H1 (cell line): ENCODE measurements around the gene VSIG10L2. TPM values are rescaled to one million over a fixed set of nuclear protein-coding genes. Genes with fewer than 3 reads are reported as not detected.

Experiments used
- CTCF ChIA-PET: fragments of 300-600 bp; sonication (Branson Sonifier 250); formaldehyde crosslinking; loops from one replicate; lab custom pipeline; 2021; ENCODE audit not compliant: partially characterized antibody; lab: Charles Lee
- POLR2A ChIA-PET: fragments of 300-600 bp; sonication (Branson Sonifier 250); formaldehyde crosslinking; loops from one replicate; lab custom pipeline; 2021; ENCODE audit warnings: inconsistent platforms; ENCODE audit not compliant: partially characterized antibody; lab: Charles Lee
- DNase-seq, 2 experiments: peaks; one replicate each; pipeline versions ENCODE4 v3.0.0 to v3.0.0-alpha.2; 2010 to 2022; ENCODE audit warnings: low spot score in 2 of 2, low read depth in 1 of 2, mixed read lengths in 1 of 2
- FAIRE-seq: peaks from 2 replicates; lab custom pipeline; 2011; peaks lifted over from hg19 to GRCh38; lab: Jason Lieb, UNC
- H2AFZ ChIP-seq: 2 replicates; pipeline ENCODE4 v1.8.1; 2012; ENCODE audit warnings: low read length, inconsistent platforms
- H2AK5ac ChIP-seq: 2 replicates; pipeline ENCODE4 v1.6.1; 2013; ENCODE audit warnings: low read depth, low read length
- H2BK120ac ChIP-seq: replicated peaks from 2 replicates; pipeline ENCODE3; 2013; ENCODE audit warnings: low read depth, low read length, inconsistent platforms
- H2BK12ac ChIP-seq: 2 replicates; pipeline ENCODE4 v1.6.1; 2013; ENCODE audit warnings: low read depth, low read length
- H2BK15ac ChIP-seq: 2 replicates; pipeline ENCODE4 v1.6.1; 2013; ENCODE audit warnings: low read length
- H2BK20ac ChIP-seq: 2 replicates; pipeline ENCODE4 v1.6.1; 2013; ENCODE audit warnings: low read length
- H2BK5ac ChIP-seq: 2 replicates; pipeline ENCODE4 v1.6.1; 2013; ENCODE audit warnings: low read depth, low read length
- H3K14ac ChIP-seq: 2 replicates; pipeline ENCODE4 v1.6.1; 2013; ENCODE audit warnings: inconsistent platforms; ENCODE audit not compliant: insufficient read length
- H3K18ac ChIP-seq: 2 replicates; pipeline ENCODE4 v1.6.1; 2013; ENCODE audit warnings: low read length; ENCODE audit errors: extremely low read depth
- H3K23ac ChIP-seq: 2 replicates; pipeline ENCODE4 v1.6.1; 2013; ENCODE audit warnings: inconsistent platforms; ENCODE audit not compliant: insufficient read length
- H3K23me2 ChIP-seq: 2 replicates; pipeline ENCODE4 v1.6.1; 2013; ENCODE audit warnings: low read depth, low read length
- H3K27ac ChIP-seq: 2 replicates; pipeline ENCODE4 v1.6.1; 2011; ENCODE audit warnings: low read depth, low read length, inconsistent platforms
- H3K27me3 ChIP-seq, 4 experiments: replicated peaks in 1 of 4; 1 replicate in 1 of 4; 2 replicates in 3 of 4; pipeline versions ENCODE4 v1.6.1 to v1.8.1; 2011 to 2013; ENCODE audit warnings: low read length in 3 of 4, mild to moderate bottlenecking in 3 of 4, inconsistent platforms in 2 of 4, mixed read lengths in 2 of 4, moderate library complexity in 1 of 4; ENCODE audit not compliant: control insufficient read depth in 3 of 4, insufficient read depth in 3 of 4; ENCODE audit errors: extremely low read depth in 1 of 4
- H3K36me3 ChIP-seq, 4 experiments: 2 replicates each; pipeline versions ENCODE4 v1.6.1 to v1.8.1; 2011 to 2013; ENCODE audit warnings: mild to moderate bottlenecking in 4 of 4, low read length in 3 of 4, moderate library complexity in 2 of 4, control low read depth in 1 of 4, inconsistent platforms in 1 of 4; ENCODE audit not compliant: insufficient read depth in 4 of 4, control insufficient read depth in 2 of 4
- H3K4ac ChIP-seq: replicated peaks from 2 replicates; pipeline ENCODE3; 2013; ENCODE audit warnings: low read length, low read depth, mixed read lengths, inconsistent platforms; ENCODE audit not compliant: insufficient read length
- H3K4me1 ChIP-seq, 4 experiments: replicated peaks in 1 of 4; 1 replicate in 1 of 4; 2 replicates in 3 of 4; pipeline versions ENCODE4 v1.6.1 to v1.8.1; 2011 to 2013; ENCODE audit warnings: low read length in 3 of 4, inconsistent platforms in 2 of 4, mixed read lengths in 1 of 4; ENCODE audit not compliant: insufficient read depth in 4 of 4, control insufficient read depth in 3 of 4
- H3K4me2 ChIP-seq, 2 experiments: 2 replicates each; pipeline versions ENCODE4 v1.6.1 to v1.8.1; 2011 to 2013; ENCODE audit warnings: low read depth in 2 of 2, low read length in 2 of 2, control low read depth in 1 of 2, inconsistent platforms in 1 of 2, mild to moderate bottlenecking in 1 of 2; ENCODE audit not compliant: insufficient read depth in 1 of 2
- H3K4me3 ChIP-seq, 4 experiments: fragments of 200-600, 300-600 bp in 1 of 4; sonication (generic), shearing (Covaris generic), sonication (Bioruptor Twin) in 1 of 4; 2 replicates each; pipeline versions ENCODE4 v1.5.1 to v1.8.1; 2011 to 2016; ENCODE audit warnings: low read length in 4 of 4, low read depth in 3 of 4, control low read depth in 2 of 4, inconsistent platforms in 2 of 4, mild to moderate bottlenecking in 2 of 4, mixed read lengths in 1 of 4, moderate library complexity in 1 of 4; ENCODE audit not compliant: insufficient read depth in 2 of 4; ENCODE audit errors: extremely low read depth in 1 of 4
- H3K56ac ChIP-seq: replicated peaks from 2 replicates; pipeline ENCODE3; 2013; ENCODE audit warnings: low read depth, mild to moderate bottlenecking, mixed read lengths, low read length, inconsistent platforms; ENCODE audit not compliant: insufficient read length
- H3K79me1 ChIP-seq: 2 replicates; pipeline ENCODE4 v1.6.1; 2013; ENCODE audit warnings: low read depth, low read length, control low read depth
- H3K79me2 ChIP-seq, 2 experiments: 2 replicates each; pipeline versions ENCODE4 v1.6.1 to v1.8.1; 2012 to 2013; ENCODE audit warnings: low read length in 2 of 2, mild to moderate bottlenecking in 2 of 2, inconsistent platforms in 1 of 2; ENCODE audit not compliant: insufficient read depth in 2 of 2, control insufficient read depth in 1 of 2
- H3K9ac ChIP-seq, 4 experiments: replicated peaks in 1 of 4; 1 replicate in 1 of 4; 2 replicates in 3 of 4; pipeline versions ENCODE4 v1.6.1 to v1.8.1; 2011 to 2013; ENCODE audit warnings: low read depth in 3 of 4, low read length in 3 of 4, control low read depth in 2 of 4, mild to moderate bottlenecking in 2 of 4, moderate library complexity in 2 of 4, inconsistent platforms in 1 of 4; ENCODE audit errors: extremely low read depth in 1 of 4
- H3K9me3 ChIP-seq, 2 experiments: 2 replicates each; pipeline versions ENCODE4 v1.6.1 to v1.8.1; 2012 to 2013; ENCODE audit warnings: mild to moderate bottlenecking in 2 of 2, moderate library complexity in 2 of 2, control low read depth in 1 of 2, inconsistent platforms in 1 of 2, low read depth in 1 of 2, low read length in 1 of 2, mixed read lengths in 1 of 2; ENCODE audit not compliant: insufficient read depth in 2 of 2
- H4K20me1 ChIP-seq, 2 experiments: replicated peaks in 1 of 2; 2 replicates each; pipeline versions ENCODE3 to v1.8.1; 2011 to 2013; ENCODE audit warnings: inconsistent platforms in 2 of 2, low read length in 2 of 2, mild to moderate bottlenecking in 1 of 2; ENCODE audit not compliant: insufficient read depth in 2 of 2, control insufficient read depth in 1 of 2
- H4K5ac ChIP-seq: 2 replicates; pipeline ENCODE4 v1.6.1; 2013; ENCODE audit warnings: low read length, low read depth, mixed read lengths, inconsistent platforms; ENCODE audit not compliant: insufficient read length
- H4K8ac ChIP-seq: 2 replicates; pipeline ENCODE4 v1.8.0; 2013; ENCODE audit warnings: mild to moderate bottlenecking, moderate library complexity, low read length, inconsistent platforms; ENCODE audit not compliant: insufficient read depth; ENCODE audit errors: extremely low read depth
- H4K91ac ChIP-seq: replicated peaks from 2 replicates; pipeline ENCODE3; 2013; ENCODE audit warnings: low read length, mixed read lengths, inconsistent platforms; ENCODE audit not compliant: insufficient read length
- MAX ChIP-seq: IDR thresholded peaks from 2 replicates; pipeline ENCODE4 v1.6.1; 2012; ENCODE audit warnings: inconsistent platforms
- POLR2AphosphoS5 ChIP-seq: IDR thresholded peaks from 2 replicates; pipeline ENCODE4 v1.6.1; 2011; ENCODE audit warnings: low read depth, low read length
- WGBS, 2 experiments: shearing (Covaris generic) in 1 of 2; methylation state at CpG; one replicate each; pipeline versions ENCODE4 v1.1.6 to v1.1.7; 2013 to 2015; ENCODE audit warnings: low lambda C conversion rate in 2 of 2, mixed read lengths in 2 of 2, inconsistent platforms in 1 of 2, low coverage in 1 of 2, missing lambda C conversion rate in 1 of 2; ENCODE audit not compliant: insufficient replicate concordance in 2 of 2, insufficient coverage in 1 of 2, insufficient read length in 1 of 2; ENCODE audit errors: extremely low coverage in 1 of 2, missing lambda C conversion rate in 1 of 2; 5-methylcytosine and 5-hydroxymethylcytosine counted together
- polyA plus RNA-seq, 7 experiments: library from polyadenylated mRNA; depleted of rRNA in 3 of 7; stranded (reverse) in 5 of 7; unstranded in 2 of 7; fragments of >200 nt in 5 of 7; fragments of 200-250 nt in 2 of 7; gene quantifications; 1 replicate in 5 of 7; 2 replicates in 1 of 7; 4 replicates in 1 of 7; pipeline versions ENCODE4 v1.2.1 to v1.2.3, GENCODE V29; 2011 to 2013; ENCODE audit warnings: missing spikeins in 2 of 7, mixed read lengths in 2 of 7
- total RNA-seq: library from RNA; stranded (reverse); fragmentation: NEBNext Ultra II Directional; extraction: Animal tissue kit (Norgen Biotek cat#: 25700); gene quantifications from 2 replicates; pipeline ENCODE4 v1.2.1, GENCODE V29; 2021

VSIG10L2 gene
- total and polyA plus RNA-seq, 2 of the 8 experiments (the other 6 are each of a cell fraction or from before 2014, with no cell fraction given): not detected

GRCh38 chr11:125941267-125941618 lies 4.6 kb upstream of the VSIG10L2 start:
- Histone ChIP-seq H3K9me3 (no peaks in the 10 kb centered on the region), H2BK15ac (peak overlapping the region; percentile 96; the same call in 1 of the 2 replicates), H2AFZ (peak overlapping the region; percentile 99), H3K23me2 (no peaks in the 10 kb centered on the region), H3K79me2 (no peaks in the 10 kb centered on the region), H4K5ac (no peak overlapping the region), H2BK5ac (peak overlapping the region; percentile 84; the same call in 1 of the 2 replicates), H3K4me3 (no peak overlapping the region), H3K9ac (no peak overlapping the region), H3K4me2 (peak overlapping the region; percentile 5 to 16; a peak in 3 of 4 replicates), H3K36me3 (no peaks in the 10 kb centered on the region), H3K18ac (peak overlapping the region; percentile 95), H2BK12ac (peak overlapping the region; percentile 78), H3K4me1 (peaks cover 7 to 11% (median 9%) of the 10 kb centered on the region in 4 experiments), H3K27ac (no peak overlapping the region), H3K79me1 (no peaks in the 10 kb centered on the region), H2BK20ac (peak overlapping the region; percentile 2; the same call in 1 of the 2 replicates), H4K20me1 (no peaks in the 10 kb centered on the region), H4K91ac (peak overlapping the region; percentile 44), H3K23ac (no peak overlapping the region), H3K56ac (no peak overlapping the region), H2AK5ac (no peak overlapping the region), H3K4ac (no peak overlapping the region)
- DNase-seq: no peak
- no peak for FAIRE-seq
- POLR2A ChIA-PET: interaction anchor here (0.8 to 1.4 kb wide), 2 partner anchors 12 to 327 kb away, joined by 3 to 4 read pairs; partner anchors contain the start of genes FOXRED1 and SRPRA
- WGBS, 2 experiments: 83% methylated on average over 4 of the region's 4 CpGs; no CpG with 5 or more reads in 1 of the 2 experiments
- no peak for TF ChIP-seq POLR2AphosphoS5
- TF ChIP-seq MAX: peak; percentile 8; the same call in 1 of the 2 replicates
- TF ChIP-seq, all 59 proteins: peak for 1
- H3K27me3 ChIP-seq: no peaks in the 10 kb centered on the region
- H3K14ac ChIP-seq: no peak overlapping the region
- H4K8ac ChIP-seq: peak overlapping the region; percentile 81; the same call in 1 of the 2 replicates
- H2BK120ac ChIP-seq: no peak overlapping the region
- CTCF ChIA-PET: interaction anchor here (0.6 to 8.2 kb wide), 34 partner anchors 8 to 270 kb away, joined by 3 to 76 read pairs (median 5); partner anchors contain the start of genes CDON, FAM118B and RPUSD4
